ENCODE results near the gene LTB4R2.

LTB4R2 gene

DNA sequence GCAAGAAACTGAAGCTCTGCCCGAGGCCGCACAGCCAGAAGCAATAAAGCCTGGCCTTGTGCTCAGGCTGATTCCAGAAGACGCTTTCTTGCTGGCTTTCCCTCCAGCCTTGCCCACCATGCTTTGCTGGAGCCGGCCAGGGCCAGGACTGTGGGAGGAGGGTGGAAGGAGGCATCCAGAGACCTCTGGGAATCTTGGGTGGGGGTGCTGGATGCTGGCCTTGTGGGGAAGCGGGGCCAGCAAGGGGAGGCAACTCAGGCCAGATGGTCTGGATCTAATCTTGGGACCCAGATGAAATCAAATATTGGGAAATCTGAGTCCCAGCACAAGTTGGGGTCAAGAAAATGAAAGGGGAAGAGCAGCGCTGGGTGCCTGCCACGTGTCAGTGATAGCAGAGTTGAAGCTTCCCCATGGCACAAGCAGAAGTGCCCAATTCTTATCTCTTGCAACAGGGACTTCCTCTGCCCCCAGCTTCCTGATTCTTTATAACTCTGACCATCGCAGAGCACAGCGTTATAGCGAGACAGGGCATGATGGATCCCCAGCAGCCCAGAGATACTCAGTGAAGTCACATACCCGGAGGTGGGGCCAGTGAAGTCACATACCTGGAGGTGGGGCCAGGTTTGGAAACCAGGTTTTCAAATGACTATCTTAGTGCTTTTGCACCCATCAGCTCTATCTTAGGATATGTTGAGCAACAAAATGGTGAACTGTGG lies 32.2 kb upstream of the LTB4R2 start:
- TF ChIP-seq, protein P1, sequence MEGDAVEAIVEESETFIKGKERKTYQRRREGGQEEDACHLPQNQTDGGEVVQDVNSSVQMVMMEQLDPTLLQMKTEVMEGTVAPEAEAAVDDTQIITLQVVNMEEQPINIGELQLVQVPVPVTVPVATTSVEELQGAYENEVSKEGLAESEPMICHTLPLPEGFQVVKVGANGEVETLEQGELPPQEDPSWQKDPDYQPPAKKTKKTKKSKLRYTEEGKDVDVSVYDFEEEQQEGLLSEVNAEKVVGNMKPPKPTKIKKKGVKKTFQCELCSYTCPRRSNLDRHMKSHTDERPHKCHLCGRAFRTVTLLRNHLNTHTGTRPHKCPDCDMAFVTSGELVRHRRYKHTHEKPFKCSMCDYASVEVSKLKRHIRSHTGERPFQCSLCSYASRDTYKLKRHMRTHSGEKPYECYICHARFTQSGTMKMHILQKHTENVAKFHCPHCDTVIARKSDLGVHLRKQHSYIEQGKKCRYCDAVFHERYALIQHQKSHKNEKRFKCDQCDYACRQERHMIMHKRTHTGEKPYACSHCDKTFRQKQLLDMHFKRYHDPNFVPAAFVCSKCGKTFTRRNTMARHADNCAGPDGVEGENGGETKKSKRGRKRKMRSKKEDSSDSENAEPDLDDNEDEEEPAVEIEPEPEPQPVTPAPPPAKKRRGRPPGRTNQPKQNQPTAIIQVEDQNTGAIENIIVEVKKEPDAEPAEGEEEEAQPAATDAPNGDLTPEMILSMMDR (IDR thresholded peaks at IDR 0.05; ENCODE audit: low read depth, low read length) = no peak
- H3K4me3 ChIP-seq (ENCODE audit: low read depth, low read length) = no peak overlapping the region

DNA sequence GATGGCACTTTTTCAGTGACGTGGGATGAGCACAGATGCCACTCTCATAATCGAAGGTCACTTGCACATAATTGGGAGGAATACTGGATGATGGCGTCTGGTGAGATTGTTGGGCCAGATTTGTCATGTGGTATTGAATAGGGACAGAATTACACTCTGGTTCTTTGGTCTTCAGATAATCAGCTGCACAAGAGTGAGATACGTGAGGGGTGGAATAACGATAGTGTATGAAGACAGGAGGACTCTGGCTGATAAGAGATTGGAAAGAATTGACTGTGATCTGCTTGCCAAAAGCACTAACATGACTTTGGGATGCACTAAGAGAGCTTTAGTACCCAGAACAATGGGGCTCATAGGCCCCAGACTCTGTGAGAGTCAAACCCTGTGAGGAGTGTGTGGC lies 31.5 kb upstream of the LTB4R2 start:
- TF ChIP-seq, protein P1 (IDR thresholded peaks at IDR 0.05; ENCODE audit: low read depth, low read length) = no peak

DNA sequence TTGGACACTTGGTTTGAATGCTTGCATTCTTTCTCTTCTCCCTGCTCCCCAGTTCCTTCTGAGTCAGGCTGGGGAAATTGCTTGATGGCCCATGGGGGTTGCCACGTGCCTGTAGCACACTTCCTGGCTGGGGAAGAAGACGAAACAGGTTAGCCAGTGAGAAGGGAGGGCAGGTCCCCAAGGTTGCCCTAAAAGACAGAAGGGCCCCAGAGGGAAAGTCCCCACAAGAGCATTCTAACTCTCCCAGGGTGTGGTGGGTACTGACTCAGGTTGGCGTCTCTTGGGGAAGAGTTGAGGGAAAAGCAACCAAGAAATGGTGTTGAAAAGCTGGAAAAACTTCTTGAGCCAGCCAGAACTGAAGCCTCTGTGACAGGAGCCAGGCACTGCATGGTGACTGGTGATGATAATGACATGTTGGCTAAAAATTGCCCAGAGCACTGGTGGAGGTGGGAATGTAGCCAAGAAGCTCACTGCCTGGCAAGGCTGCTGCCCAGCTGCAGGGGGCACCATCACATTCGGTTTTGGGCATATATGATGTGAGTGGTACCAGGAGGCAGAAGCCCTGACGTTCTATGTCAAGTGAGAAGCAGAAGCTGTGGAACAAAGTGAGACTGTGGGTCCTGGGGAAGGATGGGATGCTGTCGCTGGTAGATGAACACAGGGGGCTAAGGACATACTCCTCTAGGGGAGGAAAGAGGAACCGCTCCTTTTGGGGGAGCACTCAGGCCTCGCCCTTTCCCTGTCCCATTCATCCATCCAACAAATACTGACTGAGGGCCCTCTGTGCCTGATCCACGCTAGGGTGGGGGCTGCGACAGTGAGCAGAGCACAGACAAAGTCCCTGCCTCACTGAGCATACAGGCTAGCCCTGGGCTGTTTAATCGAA lies 30.4 kb upstream of the LTB4R2 start:
- no peak overlapping the region for H3K4me3 ChIP-seq (ENCODE audit: low read depth, low read length)
- TF ChIP-seq, protein P1 (IDR thresholded peaks at IDR 0.05; ENCODE audit: low read depth, low read length) = peak; percentile 6; the same call in 1 of the 2 replicates

More for the DNA sequence above, 31.5 kb upstream of the LTB4R2 start:
- no peak overlapping the region for H3K4me3 ChIP-seq (ENCODE audit: low read depth, low read length)

DNA sequence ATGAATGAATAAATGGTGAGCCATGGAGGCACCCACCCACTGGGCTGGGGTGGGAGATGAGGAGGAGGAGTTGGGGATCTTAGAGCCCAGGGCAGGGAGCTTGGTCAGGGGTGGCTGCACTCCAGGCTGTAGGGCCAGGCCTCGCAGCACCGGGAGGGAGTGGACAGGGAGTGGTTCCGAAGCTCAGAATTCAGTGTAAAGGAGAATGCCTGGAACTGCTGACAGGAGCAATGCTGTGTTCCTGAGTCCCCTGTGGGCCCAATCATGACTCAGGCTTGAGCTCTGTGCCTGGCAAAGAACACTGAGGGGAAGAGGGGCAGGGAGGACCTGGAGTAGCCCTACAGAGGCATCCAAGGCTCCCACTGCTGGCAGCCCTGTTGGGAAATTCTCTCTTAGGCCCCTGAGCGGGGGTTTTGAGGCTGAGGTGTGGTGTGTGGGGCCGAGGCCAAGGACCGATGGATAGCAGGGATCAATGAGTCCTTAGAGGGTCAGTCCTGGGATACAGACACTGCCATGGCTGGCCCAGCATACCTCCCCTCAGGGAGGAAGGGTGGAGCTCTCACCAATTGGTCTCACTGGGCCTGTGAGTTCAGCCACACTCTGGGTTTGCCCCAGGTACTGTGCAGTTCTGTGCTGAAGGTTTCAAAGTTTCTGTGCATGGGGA lies 29.0 kb upstream of the LTB4R2 start:
- TF ChIP-seq, protein P1 (IDR thresholded peaks at IDR 0.05; ENCODE audit: low read depth, low read length) = no peak
- no peak overlapping the region for H3K4me3 ChIP-seq (ENCODE audit: low read depth, low read length)

DNA sequence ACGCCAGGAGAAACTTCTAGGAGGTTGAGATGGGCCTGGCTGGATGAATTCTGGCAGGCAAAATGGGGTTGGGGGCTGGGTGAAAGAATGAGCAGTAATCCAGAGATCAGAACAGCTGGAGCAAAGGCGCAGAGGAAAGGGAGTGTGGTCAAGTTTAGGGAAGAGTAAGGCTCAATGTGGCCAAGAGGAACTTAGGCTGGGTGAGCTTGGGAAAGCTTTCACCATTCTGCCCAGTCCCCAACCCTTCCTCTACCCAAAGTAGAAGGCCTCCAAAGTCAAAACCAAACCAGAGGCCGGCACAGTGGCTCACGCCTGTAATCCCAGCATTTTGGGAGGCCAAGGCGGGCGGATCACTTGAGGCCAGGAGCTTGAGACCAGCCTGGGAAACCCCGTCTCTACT lies 28.3 kb upstream of the LTB4R2 start:
- no peak overlapping the region for H3K4me3 ChIP-seq (ENCODE audit: low read depth, low read length)
- TF ChIP-seq, protein P1 (IDR thresholded peaks at IDR 0.05; ENCODE audit: low read depth, low read length) = no peak

DNA sequence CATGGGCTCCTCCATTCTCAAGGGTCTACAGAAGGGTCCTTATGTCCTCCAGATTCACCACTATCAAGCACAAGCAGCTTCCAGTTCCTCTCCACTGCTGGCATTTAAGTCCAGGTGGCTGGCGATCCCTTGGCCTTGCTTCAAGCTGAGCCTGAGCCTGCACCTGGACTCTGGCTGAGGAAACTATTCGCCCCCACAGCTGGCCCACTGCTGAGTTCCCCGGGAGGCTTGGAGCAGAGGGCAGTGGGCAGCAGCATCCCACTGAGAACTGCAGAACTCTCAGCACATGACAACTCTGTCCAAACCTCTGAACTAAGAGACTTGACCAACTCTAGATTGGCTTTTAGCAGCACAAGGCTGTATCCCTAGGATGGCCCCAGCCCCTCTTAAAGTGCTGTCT lies 27.2 kb upstream of the LTB4R2 start:
- TF ChIP-seq, protein P1 (IDR thresholded peaks at IDR 0.05; ENCODE audit: low read depth, low read length) = no peak

More for the DNA sequence above, 27.2 kb upstream of the LTB4R2 start:
- H3K4me3 ChIP-seq (ENCODE audit: low read depth, low read length) = no peak overlapping the region

All from WI38 (cell line).